GM18526 (cell line): ENCODE data around the gene TBC1D22A.

Experiments used
- POLR2A ChIP-seq: IDR thresholded peaks from 3 replicates; pipeline ENCODE4 v1.6.1; 2011; ENCODE audit not compliant: insufficient read length; ENCODE audit errors: extremely low read depth

TBC1D22A gene

DNA sequence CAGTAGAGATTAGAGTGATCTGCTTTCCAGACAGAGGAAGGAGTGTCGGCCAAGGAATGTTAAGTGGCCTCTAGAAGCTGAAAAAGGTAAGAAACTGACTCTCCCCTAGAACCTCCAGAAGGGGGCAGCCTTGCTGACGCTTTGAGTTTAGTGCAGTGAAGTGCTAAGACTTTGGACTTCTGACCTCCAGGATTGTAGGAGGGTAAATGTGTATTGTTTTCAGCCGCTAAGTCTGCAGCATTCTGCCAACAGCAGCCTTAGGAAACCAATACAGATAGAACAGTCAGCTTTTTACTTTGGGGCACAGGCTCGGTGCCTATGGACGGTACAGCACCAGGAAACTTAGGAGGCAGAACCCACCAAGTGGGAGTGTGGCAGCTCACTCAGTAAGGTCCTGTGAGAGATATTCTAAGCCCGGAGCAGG, 3.6 kb upstream of the TBC1D22A start:
- TF ChIP-seq POLR2A, result no peak

- TF ChIP-seq POLR2A, result no peak
Measured at GRCh38 chr22:46761017-46761416, 1.4 kb upstream of the TBC1D22A start.

DNA sequence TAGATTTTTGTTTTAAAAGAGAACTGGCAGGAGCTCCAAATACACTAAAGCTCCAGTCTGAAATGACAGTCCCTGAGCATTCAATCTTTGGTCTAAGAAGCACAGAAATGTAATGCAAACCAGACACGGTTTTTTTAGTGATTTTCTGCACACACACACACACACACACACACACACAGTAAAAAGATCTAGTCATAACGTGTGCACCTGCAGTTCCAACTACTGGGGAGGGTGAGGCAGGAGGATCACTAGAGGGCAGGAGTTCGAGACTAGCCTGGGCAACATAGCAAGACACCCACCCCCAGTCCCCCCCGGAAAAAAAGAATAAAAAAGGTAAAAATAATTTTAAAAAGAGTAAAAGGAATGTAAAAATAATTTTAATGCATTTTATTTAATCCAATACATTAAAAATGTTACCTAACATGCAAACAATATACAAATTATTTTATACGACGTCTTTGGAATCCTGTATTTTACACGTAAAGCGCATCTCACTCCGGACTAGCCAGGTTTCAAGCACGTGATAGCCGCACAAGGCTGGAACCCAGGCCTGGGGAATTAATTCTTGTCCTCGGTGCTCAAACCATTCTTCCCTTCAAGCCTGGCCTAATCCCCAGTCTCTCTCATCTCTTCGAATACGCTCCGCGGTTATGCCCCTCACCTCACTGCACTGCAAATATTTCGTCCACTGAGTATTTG, 762 bp upstream of the TBC1D22A start:
- TF ChIP-seq POLR2A, result no peak

GRCh38 chr22:46763051-46763705, 728 bp downstream of the TBC1D22A start:
- no peak for TF ChIP-seq POLR2A

GRCh38 chr22:46764140-46764680, 1.8 kb downstream of the TBC1D22A start:
- no peak for TF ChIP-seq POLR2A

- no peak for TF ChIP-seq POLR2A
Measured at GRCh38 chr22:46764779-46765485, 2.5 kb downstream of the TBC1D22A start.

- TF ChIP-seq POLR2A, result no peak
Measured at GRCh38 chr22:46766611-46767010, 4.2 kb downstream of the TBC1D22A start.

DNA sequence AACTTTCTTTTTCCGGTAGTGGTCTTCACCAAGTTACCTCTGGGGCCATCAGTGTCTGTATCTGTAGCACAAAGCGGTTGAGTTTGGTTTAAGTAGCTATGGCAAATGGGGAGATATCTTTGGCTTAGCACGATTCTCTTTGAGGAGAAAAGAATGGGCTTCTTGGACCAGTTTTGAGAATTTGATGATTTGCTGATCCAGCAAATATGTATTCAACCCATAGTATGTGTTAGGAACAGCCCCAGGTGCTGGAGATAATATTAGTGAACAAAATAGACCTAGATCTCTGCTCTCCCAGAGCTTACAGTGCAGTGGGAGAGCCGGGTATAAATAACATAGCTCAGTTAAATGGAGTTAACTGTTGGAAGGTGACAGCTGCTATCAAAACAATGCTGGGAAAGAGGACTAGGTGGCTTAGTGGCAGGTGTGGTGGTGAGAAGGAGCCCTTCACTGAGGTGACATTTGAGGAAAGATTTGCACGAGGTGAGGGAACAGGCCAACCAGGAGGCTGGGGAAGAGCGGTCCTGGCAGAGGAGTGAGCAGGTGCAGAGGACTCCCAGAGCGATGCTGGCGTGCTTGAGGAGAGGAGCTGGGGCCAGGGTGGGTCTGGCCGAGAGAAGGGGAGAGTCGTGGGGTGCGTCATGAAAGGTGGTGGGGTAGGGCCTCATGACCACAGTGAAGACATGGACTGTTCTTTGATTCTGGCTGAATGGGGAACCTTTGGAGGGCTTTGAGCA, 5.0 kb downstream of the TBC1D22A start:
- TF ChIP-seq POLR2A, result no peak

GRCh38 chr22:46769191-46769675, 6.8 kb downstream of the TBC1D22A start:
- no peak for TF ChIP-seq POLR2A

- TF ChIP-seq POLR2A, result no peak
Measured at GRCh38 chr22:46769706-46770105, 7.3 kb downstream of the TBC1D22A start.

- TF ChIP-seq POLR2A, result no peak
Measured at GRCh38 chr22:46770151-46770641, 7.7 kb downstream of the TBC1D22A start.

- no peak for TF ChIP-seq POLR2A
Measured at GRCh38 chr22:46770726-46771125, 8.3 kb downstream of the TBC1D22A start.

DNA sequence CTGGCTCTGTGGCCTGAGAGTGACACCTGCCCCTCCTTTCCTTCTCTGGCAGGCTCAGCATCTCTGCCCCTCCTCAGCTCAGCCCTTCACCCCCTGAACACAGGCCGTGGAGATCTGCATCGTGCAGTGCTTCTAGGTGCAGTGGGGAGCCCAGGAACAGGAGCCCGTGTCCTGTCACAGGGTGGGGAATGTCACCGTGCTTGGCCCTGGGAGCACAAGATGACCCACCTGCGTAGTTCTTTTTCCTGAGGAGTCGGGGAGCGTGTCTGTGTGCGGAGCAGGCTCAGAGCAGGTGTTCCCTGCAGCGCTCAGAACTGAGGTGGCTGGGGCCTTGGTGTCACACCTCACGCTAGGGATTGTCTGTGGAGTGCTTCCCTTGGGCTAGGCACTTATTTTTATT, 10.6 kb downstream of the TBC1D22A start:
- TF ChIP-seq POLR2A, result no peak

- no peak for TF ChIP-seq POLR2A
Measured at GRCh38 chr22:46774253-46774979, 12.0 kb downstream of the TBC1D22A start.
